ENCODE results near the gene KIF23. TPM values are rescaled to one million over a fixed set of nuclear protein-coding genes. Genes with fewer than 3 reads are reported as not detected.

Gene KIF23
- total RNA-seq (31.4 TPM), polyA plus RNA-seq (2.9 TPM)
- long read RNA-seq, donor 1 = 0 reads
- long read RNA-seq, donor 2 = 0 reads
- long read RNA-seq, donor 3, partial matches to known transcripts = 6 of 10 reads
- long read RNA-seq, donor 3, other reads (novel, unspliced or antisense) = 0 of 10 reads
- long read RNA-seq, donor 4, partial matches to known transcripts = 0 of 5 reads
- long read RNA-seq, donor 4, other reads (novel, unspliced or antisense) = 0 of 5 reads
- long read RNA-seq, donor 5, partial matches to known transcripts = 14 of 22 reads
- long read RNA-seq, donor 5, other reads (novel, unspliced or antisense) = 0 of 22 reads
- long read RNA-seq, donor 6, partial matches to known transcripts = 0 of 6 reads
- long read RNA-seq, donor 6, other reads (novel, unspliced or antisense) = 0 of 6 reads
- long read RNA-seq, donor 7, partial matches to known transcripts = 0 of 6 reads
- long read RNA-seq, donor 7, other reads (novel, unspliced or antisense) = 0 of 6 reads
- long read RNA-seq, donor 8 = 0 reads
- long read RNA-seq, donor 9, partial matches to known transcripts = 0 of 2 reads
- long read RNA-seq, donor 9, other reads (novel, unspliced or antisense) = 0 of 2 reads
- long read RNA-seq, donor 10, partial matches to known transcripts = 0 of 4 reads
- long read RNA-seq, donor 10, other reads (novel, unspliced or antisense) = 0 of 4 reads

DNA sequence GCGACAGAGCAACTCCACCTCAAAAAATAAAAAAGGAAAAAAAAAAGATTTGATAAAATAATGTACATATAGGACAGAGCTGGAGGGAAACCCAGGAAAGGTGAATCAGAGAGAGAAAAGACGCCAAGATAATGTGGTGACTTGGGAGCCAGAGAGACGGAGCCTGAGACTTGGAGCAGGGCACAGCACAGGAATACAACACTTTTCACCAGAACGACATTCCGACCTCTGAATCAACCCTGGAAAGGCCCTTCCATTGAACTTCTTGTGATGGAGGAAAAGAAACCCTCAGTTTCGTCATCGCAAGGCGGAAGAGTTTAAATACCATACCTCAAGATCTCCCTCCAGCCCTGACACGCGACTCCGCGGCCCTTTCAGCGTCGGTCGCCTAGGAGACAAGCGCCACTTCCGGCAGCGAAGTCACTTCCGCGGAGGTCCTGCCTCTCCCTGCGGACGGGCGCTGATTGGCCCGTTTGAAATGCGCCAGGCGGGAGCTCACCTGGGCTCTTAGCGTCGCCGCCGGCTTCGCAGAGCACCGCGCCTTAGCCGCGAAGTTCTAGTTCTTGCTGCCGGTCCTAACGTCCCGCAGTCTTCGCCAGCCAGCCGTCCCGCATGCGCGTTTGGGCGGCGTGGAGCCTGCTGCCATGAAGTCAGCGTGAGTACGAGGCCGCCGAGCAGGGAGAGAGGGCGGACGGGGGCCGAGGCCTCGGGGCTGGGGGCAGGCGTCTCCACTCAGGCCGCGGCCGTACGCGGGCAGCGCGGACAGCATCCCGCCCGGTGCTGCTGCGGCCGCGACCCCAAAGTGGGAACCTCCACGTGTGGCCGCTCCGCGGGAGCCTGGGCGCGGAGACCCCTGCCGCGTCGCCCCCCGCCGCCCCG lies at the start of gene KIF23:
TSS of gene KIF23 (plus strand) at position 528 of the 879 bp plus-strand sequence. CDS start at position 645, 117 bp downstream.
- Histone ChIP-seq H3K4me3 (ENCODE audit: low read length in 2 of 2) (peak within 1 kb of the TSS; percentile 71 to 79), H3K4me1 (ENCODE audit: control insufficient read depth in 2 of 2, insufficient read depth in 2 of 2, low read length in 2 of 2) (peaks cover 3 to 4% of the 10 kb centered on the region in 2 donors), H3K9me3 (ENCODE audit: control insufficient read depth in 2 of 2, insufficient read depth in 1 of 2, low read length in 1 of 2) (peaks cover 0 to 1% of the 10 kb centered on the region in 2 donors), H3K27ac (ENCODE audit: low read depth in 1 of 2, low read length in 1 of 2) (peak within 1 kb of the TSS in 1 of 2 donors; percentile 47), H3K36me3 (ENCODE audit: control insufficient read depth in 2 of 2, insufficient read depth in 2 of 2, low read length in 1 of 2) (peaks cover 10 to 19% of the 10 kb centered on the region in 2 donors), H3K27me3 (ENCODE audit: control insufficient read depth in 2 of 2, insufficient read depth in 1 of 2, low read length in 1 of 2) (peaks cover 0 to 2% of the 10 kb centered on the region in 2 donors)
- WGBS = 2% methylated on average over 78 of the region's 78 CpGs
- DNase-seq (ENCODE audit: low read depth in 6 of 9, low spot score in 9 of 9) = peak; percentile 84 to 97 (median 93)

DNA sequence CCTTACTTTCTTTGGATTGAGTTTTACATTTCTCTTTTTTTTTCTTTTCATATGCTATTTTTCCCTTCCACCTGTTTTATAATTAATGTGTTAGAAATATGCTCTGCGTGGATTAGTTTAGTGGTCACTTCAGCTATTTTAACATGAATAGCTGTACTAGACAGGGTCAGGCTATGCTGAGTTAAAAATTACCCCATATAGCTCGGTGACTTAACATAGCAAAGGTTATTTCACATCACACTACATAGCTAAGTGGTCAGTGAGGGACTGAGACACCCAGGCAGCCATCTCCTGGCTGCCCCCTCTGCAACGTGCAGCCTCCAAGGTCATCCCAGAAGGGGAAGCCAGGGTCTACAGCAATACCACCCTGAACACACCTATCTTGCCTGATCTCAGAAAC lies 46.9 kb upstream of the KIF23 start:
- no peak overlapping the region for H3K27ac ChIP-seq (ENCODE audit: low read depth in 1 of 2, low read length in 1 of 2)
- H3K9me3 ChIP-seq (ENCODE audit: control insufficient read depth in 2 of 2, insufficient read depth in 1 of 2, low read length in 1 of 2) = no peaks in the 10 kb centered on the region
- no peaks in the 10 kb centered on the region for H3K4me1 ChIP-seq (ENCODE audit: control insufficient read depth in 2 of 2, insufficient read depth in 2 of 2, low read length in 2 of 2)
- 94% methylated on average over 3 of the region's 3 CpGs for WGBS
- no peaks in the 10 kb centered on the region for H3K27me3 ChIP-seq (ENCODE audit: control insufficient read depth in 2 of 2, insufficient read depth in 1 of 2, low read length in 1 of 2)
- no peaks in the 10 kb centered on the region for H3K36me3 ChIP-seq (ENCODE audit: control insufficient read depth in 2 of 2, insufficient read depth in 2 of 2, low read length in 1 of 2)
- no peak for DNase-seq (ENCODE audit: low read depth in 6 of 9, low spot score in 9 of 9)
- no peak overlapping the region for H3K4me3 ChIP-seq (ENCODE audit: low read length in 2 of 2)

DNA sequence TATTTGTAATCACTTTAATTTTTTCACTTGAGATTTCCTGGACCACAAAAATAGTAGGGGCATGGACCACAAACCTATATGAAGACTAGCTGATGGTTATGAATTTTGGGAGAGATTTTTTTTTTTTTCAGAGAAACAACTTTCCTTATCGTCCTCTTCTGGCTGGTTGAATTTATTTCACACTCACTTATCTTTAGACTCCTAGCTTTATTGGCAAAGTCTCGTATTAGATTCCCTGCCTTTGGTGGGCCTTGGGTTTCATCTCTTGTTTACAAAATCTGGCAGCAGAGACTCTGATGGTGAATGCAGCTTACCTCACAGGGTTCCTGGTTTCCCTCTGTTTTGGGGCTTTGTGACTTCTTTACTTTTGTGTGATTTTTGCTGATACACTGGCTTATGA lies 44.5 kb upstream of the KIF23 start:
- no peaks in the 10 kb centered on the region for H3K4me1 ChIP-seq (ENCODE audit: control insufficient read depth in 2 of 2, insufficient read depth in 2 of 2, low read length in 2 of 2)
- DNase-seq (ENCODE audit: low read depth in 6 of 9, low spot score in 9 of 9) = no peak
- no peak overlapping the region for H3K27ac ChIP-seq (ENCODE audit: low read depth in 1 of 2, low read length in 1 of 2)
- H3K36me3 ChIP-seq (ENCODE audit: control insufficient read depth in 2 of 2, insufficient read depth in 2 of 2, low read length in 1 of 2) = no peaks in the 10 kb centered on the region
- no peaks in the 10 kb centered on the region for H3K27me3 ChIP-seq (ENCODE audit: control insufficient read depth in 2 of 2, insufficient read depth in 1 of 2, low read length in 1 of 2)
- no peak overlapping the region for H3K4me3 ChIP-seq (ENCODE audit: low read length in 2 of 2)
- WGBS = 92% methylated on average over 2 of the region's 2 CpGs
- no peaks in the 10 kb centered on the region for H3K9me3 ChIP-seq (ENCODE audit: control insufficient read depth in 2 of 2, insufficient read depth in 1 of 2, low read length in 1 of 2)

DNA sequence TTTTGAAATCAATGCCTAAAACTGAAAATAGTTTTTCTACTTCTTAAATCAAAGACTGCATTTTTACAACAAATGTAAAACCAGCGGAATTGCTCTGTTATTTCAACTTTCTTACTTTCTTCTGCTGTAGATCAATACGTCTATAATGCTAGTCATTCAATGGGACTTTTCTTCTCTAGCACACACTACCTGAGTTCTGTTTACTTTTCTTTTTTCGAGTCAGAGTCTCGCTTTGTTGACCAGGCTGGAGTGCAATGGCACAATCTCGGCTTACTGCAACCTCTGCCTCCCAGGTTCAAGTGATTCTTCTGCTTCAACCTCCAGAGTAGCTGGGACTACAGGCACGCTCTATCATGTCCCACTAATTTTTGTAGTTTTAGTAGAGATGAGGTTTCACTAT lies 40.7 kb upstream of the KIF23 start:
- H3K4me3 ChIP-seq (ENCODE audit: low read length in 2 of 2) = no peak overlapping the region
- no peaks in the 10 kb centered on the region for H3K36me3 ChIP-seq (ENCODE audit: control insufficient read depth in 2 of 2, insufficient read depth in 2 of 2, low read length in 1 of 2)
- no peaks in the 10 kb centered on the region for H3K4me1 ChIP-seq (ENCODE audit: control insufficient read depth in 2 of 2, insufficient read depth in 2 of 2, low read length in 2 of 2)
- WGBS = 96% methylated on average over 6 of the region's 6 CpGs
- H3K27ac ChIP-seq (ENCODE audit: low read depth in 1 of 2, low read length in 1 of 2) = no peak overlapping the region
- no peaks in the 10 kb centered on the region for H3K27me3 ChIP-seq (ENCODE audit: control insufficient read depth in 2 of 2, insufficient read depth in 1 of 2, low read length in 1 of 2)
- no peak for DNase-seq (ENCODE audit: low read depth in 6 of 9, low spot score in 9 of 9)
- no peaks in the 10 kb centered on the region for H3K9me3 ChIP-seq (ENCODE audit: control insufficient read depth in 2 of 2, insufficient read depth in 1 of 2, low read length in 1 of 2)

DNA sequence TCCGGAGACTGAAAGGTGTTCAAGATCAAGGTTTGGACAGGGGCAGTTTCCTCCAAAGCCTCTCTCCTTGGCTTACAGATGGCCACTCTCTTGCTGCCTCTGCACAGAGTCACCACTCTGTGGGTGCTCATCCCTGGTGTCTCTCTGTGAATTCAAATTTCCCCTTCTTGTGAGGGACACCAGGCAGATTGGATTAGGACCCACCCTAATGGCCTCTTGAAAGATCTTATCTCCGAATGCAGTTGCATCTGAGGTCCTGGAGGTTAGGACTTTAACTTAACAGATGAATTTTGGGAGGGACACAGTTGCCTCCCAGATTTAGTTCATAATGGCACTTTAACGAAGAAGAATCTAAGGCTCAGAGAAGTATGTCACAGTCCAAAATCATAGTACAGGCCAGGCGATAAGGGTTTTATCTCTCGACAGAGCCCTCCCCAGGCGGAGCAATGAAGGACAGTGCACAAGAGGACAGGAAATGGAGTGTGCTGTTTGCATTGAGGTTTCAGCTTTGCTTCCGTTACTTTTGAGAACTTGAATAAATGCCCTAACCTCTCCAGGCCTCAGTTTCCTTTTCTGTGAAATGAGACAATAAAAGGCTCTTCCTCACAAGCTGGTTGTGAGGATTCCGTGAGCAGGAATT lies 38.9 kb upstream of the KIF23 start:
- no peak for DNase-seq (ENCODE audit: low read depth in 6 of 9, low spot score in 9 of 9)
- WGBS = 93% methylated on average over 8 of the region's 8 CpGs
- Histone ChIP-seq H3K4me1 (ENCODE audit: control insufficient read depth in 2 of 2, insufficient read depth in 2 of 2, low read length in 2 of 2) (no peaks in the 10 kb centered on the region), H3K9me3 (ENCODE audit: control insufficient read depth in 2 of 2, insufficient read depth in 1 of 2, low read length in 1 of 2) (no peaks in the 10 kb centered on the region), H3K4me3 (ENCODE audit: low read length in 2 of 2) (no peak overlapping the region), H3K27me3 (ENCODE audit: control insufficient read depth in 2 of 2, insufficient read depth in 1 of 2, low read length in 1 of 2) (no peaks in the 10 kb centered on the region), H3K27ac (ENCODE audit: low read depth in 1 of 2, low read length in 1 of 2) (no peak overlapping the region), H3K36me3 (ENCODE audit: control insufficient read depth in 2 of 2, insufficient read depth in 2 of 2, low read length in 1 of 2) (no peaks in the 10 kb centered on the region)

DNA sequence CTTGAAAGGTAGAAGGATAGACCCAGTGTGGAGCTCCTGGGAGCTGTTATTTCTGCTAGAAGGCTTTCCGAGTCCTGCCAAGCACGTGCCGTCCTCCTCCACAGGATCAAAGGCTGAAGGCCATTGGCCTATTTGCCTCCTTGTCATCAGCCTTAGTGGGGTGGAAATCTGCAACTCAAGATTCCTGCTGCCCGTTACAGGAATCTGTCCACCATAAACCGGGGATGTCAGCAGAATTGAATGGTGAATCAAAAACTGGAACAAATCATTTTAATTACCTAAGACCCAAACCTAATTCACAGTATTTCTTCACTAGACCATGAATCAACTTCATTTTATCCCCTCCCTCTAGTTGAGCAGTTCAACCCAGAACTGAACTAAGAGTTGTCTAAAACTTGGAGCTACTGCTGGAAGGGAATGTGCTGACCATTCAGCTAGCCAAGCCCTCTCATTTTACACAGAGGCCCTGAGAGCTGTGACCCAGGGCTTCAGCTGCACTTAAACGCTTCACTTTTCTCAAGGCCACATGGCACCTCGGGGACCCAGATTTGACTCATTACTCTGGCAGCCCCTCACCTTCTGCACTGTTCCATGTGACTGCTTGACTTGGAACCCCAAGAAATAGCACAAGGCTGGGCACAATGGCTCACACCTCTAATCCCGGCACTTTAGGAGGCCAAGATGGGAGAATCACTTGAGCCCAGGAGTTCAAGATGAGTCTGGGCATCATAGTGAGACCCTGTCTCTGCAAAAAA lies 36.8 kb upstream of the KIF23 start:
- H3K4me1 ChIP-seq (ENCODE audit: control insufficient read depth in 2 of 2, insufficient read depth in 2 of 2, low read length in 2 of 2) = no peaks in the 10 kb centered on the region
- 96% methylated on average over 8 of the region's 8 CpGs for WGBS
- no peaks in the 10 kb centered on the region for H3K9me3 ChIP-seq (ENCODE audit: control insufficient read depth in 2 of 2, insufficient read depth in 1 of 2, low read length in 1 of 2)
- DNase-seq (ENCODE audit: low read depth in 6 of 9, low spot score in 9 of 9) = no peak
- H3K4me3 ChIP-seq (ENCODE audit: low read length in 2 of 2) = no peak overlapping the region
- no peaks in the 10 kb centered on the region for H3K27me3 ChIP-seq (ENCODE audit: control insufficient read depth in 2 of 2, insufficient read depth in 1 of 2, low read length in 1 of 2)
- no peaks in the 10 kb centered on the region for H3K36me3 ChIP-seq (ENCODE audit: control insufficient read depth in 2 of 2, insufficient read depth in 2 of 2, low read length in 1 of 2)
- no peak overlapping the region for H3K27ac ChIP-seq (ENCODE audit: low read depth in 1 of 2, low read length in 1 of 2)

DNA sequence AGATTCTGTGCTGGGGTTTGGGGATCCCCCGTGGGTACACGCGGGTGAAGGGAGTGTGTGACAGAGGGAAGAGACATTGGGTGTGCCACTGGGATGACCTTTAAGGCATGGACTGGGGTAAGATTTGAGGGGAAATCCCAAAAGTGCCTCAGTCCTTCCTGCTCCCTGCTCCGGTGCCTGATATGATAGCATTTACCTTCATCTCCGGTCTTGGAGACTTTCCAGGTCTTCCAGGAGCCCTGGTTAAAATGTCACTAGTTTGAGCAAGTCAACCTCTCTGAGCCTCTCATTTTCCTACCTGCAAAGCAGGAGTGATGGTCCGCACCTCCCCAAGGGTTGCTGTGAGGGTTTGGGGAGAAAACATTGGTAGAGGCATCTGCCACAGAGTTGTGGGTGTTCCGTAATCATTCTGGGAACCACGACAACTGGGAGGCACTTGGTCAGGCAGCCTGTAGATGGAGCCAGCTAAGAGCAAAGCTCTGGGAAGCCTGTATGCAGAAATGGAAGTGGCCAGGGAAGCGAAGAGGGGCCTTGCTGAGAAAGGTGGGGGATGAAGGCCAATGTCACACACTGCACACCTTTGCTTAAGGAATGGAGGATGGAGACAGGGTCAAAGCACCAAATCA lies 33.9 kb upstream of the KIF23 start:
- DNase-seq (ENCODE audit: low read depth in 6 of 9, low spot score in 9 of 9) = no peak
- no peaks in the 10 kb centered on the region for H3K27me3 ChIP-seq (ENCODE audit: control insufficient read depth in 2 of 2, insufficient read depth in 1 of 2, low read length in 1 of 2)
- WGBS = 83% methylated on average over 9 of the region's 9 CpGs
- no peaks in the 10 kb centered on the region for H3K4me1 ChIP-seq (ENCODE audit: control insufficient read depth in 2 of 2, insufficient read depth in 2 of 2, low read length in 2 of 2)
- no peaks in the 10 kb centered on the region for H3K9me3 ChIP-seq (ENCODE audit: control insufficient read depth in 2 of 2, insufficient read depth in 1 of 2, low read length in 1 of 2)
- no peak overlapping the region for H3K27ac ChIP-seq (ENCODE audit: low read depth in 1 of 2, low read length in 1 of 2)
- H3K36me3 ChIP-seq (ENCODE audit: control insufficient read depth in 2 of 2, insufficient read depth in 2 of 2, low read length in 1 of 2) = no peaks in the 10 kb centered on the region
- H3K4me3 ChIP-seq (ENCODE audit: low read length in 2 of 2) = no peak overlapping the region

DNA sequence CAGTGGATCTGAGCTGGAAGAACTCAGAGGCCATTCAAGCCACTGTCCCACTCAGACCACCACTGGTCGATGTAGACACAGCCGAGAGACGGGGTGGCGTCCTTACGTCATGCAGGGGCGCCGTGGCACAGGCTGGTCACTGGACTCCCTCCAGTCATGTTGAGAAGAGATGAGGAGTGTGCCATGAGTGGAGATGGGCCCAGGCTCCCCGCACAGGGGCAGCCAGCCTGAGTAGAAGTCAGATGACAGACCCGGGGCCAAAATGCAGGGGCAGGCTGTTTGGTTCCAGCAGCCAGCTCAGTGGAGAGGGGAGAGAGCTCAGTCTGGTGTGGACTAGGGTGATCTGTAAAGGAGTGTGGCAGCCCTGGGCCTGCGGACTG lies 33.4 kb upstream of the KIF23 start:
- no peak for DNase-seq (ENCODE audit: low read depth in 6 of 9, low spot score in 9 of 9)
- H3K4me3 ChIP-seq (ENCODE audit: low read length in 2 of 2) = no peak overlapping the region
- WGBS = over 99% methylated on average over 10 of the region's 10 CpGs
- no peaks in the 10 kb centered on the region for H3K36me3 ChIP-seq (ENCODE audit: control insufficient read depth in 2 of 2, insufficient read depth in 2 of 2, low read length in 1 of 2)
- no peak overlapping the region for H3K27ac ChIP-seq (ENCODE audit: low read depth in 1 of 2, low read length in 1 of 2)
- H3K9me3 ChIP-seq (ENCODE audit: control insufficient read depth in 2 of 2, insufficient read depth in 1 of 2, low read length in 1 of 2) = no peaks in the 10 kb centered on the region
- no peaks in the 10 kb centered on the region for H3K4me1 ChIP-seq (ENCODE audit: control insufficient read depth in 2 of 2, insufficient read depth in 2 of 2, low read length in 2 of 2)
- no peaks in the 10 kb centered on the region for H3K27me3 ChIP-seq (ENCODE audit: control insufficient read depth in 2 of 2, insufficient read depth in 1 of 2, low read length in 1 of 2)
